ENCODE measurements around the gene FRMPD4.

FRMPD4 gene

GRCh38 chrX:12128017-12128416, 10.3 kb upstream of the FRMPD4 start:
- Mint-ChIP-seq H3K27me3 (ENCODE audit: low read depth) (no peaks in the 10 kb centered on the region), H3K4me3 (no peak overlapping the region), H3K9me3 (peaks cover 33% of the 10 kb centered on the region), H3K4me1 (no peaks in the 10 kb centered on the region), H3K27ac (no peak overlapping the region), H3K36me3 (ENCODE audit: low read depth) (no peaks in the 10 kb centered on the region)
- TF ChIP-seq CTCF (IDR thresholded peaks at IDR 0.05; ENCODE audit: unreplicated experiment in 3 of 3), result no peak

- H3K4me3 Mint-ChIP-seq, result peak overlapping the region; percentile 79 to 81 (median 79)
- no peaks in the 10 kb centered on the region for H3K36me3 Mint-ChIP-seq (ENCODE audit: low read depth)
- no peaks in the 10 kb centered on the region for H3K9me3 Mint-ChIP-seq
- no peaks in the 10 kb centered on the region for H3K4me1 Mint-ChIP-seq
- no peak for TF ChIP-seq CTCF (IDR thresholded peaks at IDR 0.05; ENCODE audit: unreplicated experiment in 3 of 3)
- H3K27ac Mint-ChIP-seq, result no peak overlapping the region
- H3K27me3 Mint-ChIP-seq (ENCODE audit: low read depth), result peaks cover 67% of the 10 kb centered on the region
Measured at GRCh38 chrX:12137951-12138360, 317 bp upstream of the FRMPD4 start.

GRCh38 chrX:12139934-12140611, 1.8 kb downstream of the FRMPD4 start:
- Mint-ChIP-seq H3K4me1 (no peaks in the 10 kb centered on the region), H3K27ac (no peak overlapping the region), H3K9me3 (no peaks in the 10 kb centered on the region), H3K4me3 (peak overlapping the region in 1 of 3 experiments; percentile 22), H3K27me3 (ENCODE audit: low read depth) (peaks cover 65% of the 10 kb centered on the region), H3K36me3 (ENCODE audit: low read depth) (no peaks in the 10 kb centered on the region)
- no peak for TF ChIP-seq CTCF (IDR thresholded peaks at IDR 0.05; ENCODE audit: unreplicated experiment in 3 of 3)

- Mint-ChIP-seq H3K4me1 (no peaks in the 10 kb centered on the region), H3K9me3 (peaks cover 4% of the 10 kb centered on the region), H3K4me3 (no peak overlapping the region), H3K27me3 (ENCODE audit: low read depth) (peaks cover 51% of the 10 kb centered on the region), H3K27ac (no peak overlapping the region), H3K36me3 (ENCODE audit: low read depth) (no peaks in the 10 kb centered on the region)
- TF ChIP-seq CTCF (IDR thresholded peaks at IDR 0.05; ENCODE audit: unreplicated experiment in 3 of 3), result no peak
Measured at GRCh38 chrX:12141511-12141910, 3.2 kb downstream of the FRMPD4 start.

- peaks cover 40% of the 10 kb centered on the region for H3K27me3 Mint-ChIP-seq (ENCODE audit: low read depth)
- no peaks in the 10 kb centered on the region for H3K36me3 Mint-ChIP-seq (ENCODE audit: low read depth)
- no peak overlapping the region for H3K27ac Mint-ChIP-seq
- H3K4me3 Mint-ChIP-seq, result no peak overlapping the region
- H3K4me1 Mint-ChIP-seq, result no peaks in the 10 kb centered on the region
- no peak for TF ChIP-seq CTCF (IDR thresholded peaks at IDR 0.05; ENCODE audit: unreplicated experiment in 3 of 3)
- peaks cover 5% of the 10 kb centered on the region for H3K9me3 Mint-ChIP-seq
Measured at GRCh38 chrX:12142661-12143060, 4.4 kb downstream of the FRMPD4 start.

GRCh38 chrX:12145402-12145801, 7.1 kb downstream of the FRMPD4 start:
- no peak overlapping the region for H3K27ac Mint-ChIP-seq
- TF ChIP-seq CTCF (IDR thresholded peaks at IDR 0.05; ENCODE audit: unreplicated experiment in 3 of 3), result no peak
- H3K9me3 Mint-ChIP-seq, result peaks cover 7% of the 10 kb centered on the region
- H3K27me3 Mint-ChIP-seq (ENCODE audit: low read depth), result peaks cover 15% of the 10 kb centered on the region
- no peaks in the 10 kb centered on the region for H3K36me3 Mint-ChIP-seq (ENCODE audit: low read depth)
- H3K4me1 Mint-ChIP-seq, result no peaks in the 10 kb centered on the region
- H3K4me3 Mint-ChIP-seq, result no peak overlapping the region
